ENCODE data around the gene ARHGEF11. TPM values are rescaled to one million over a fixed set of nuclear protein-coding genes. Genes with fewer than 3 reads are reported as not detected.

The ARHGEF11 gene
- total RNA-seq, 1 experiment from 2014 or later = 41.1 TPM

- Histone ChIP-seq H4K5ac (ENCODE audit: insufficient read length, low read depth, low read length) (no peak overlapping the region), H2AK5ac (ENCODE audit: insufficient read length, low read length) (no peak overlapping the region), H3K4ac (ENCODE audit: low read depth, low read length) (no peak overlapping the region), H3K9me3 (ENCODE audit: control insufficient read depth, low read depth, low read length) (no peaks in the 10 kb centered on the region), H4K91ac (ENCODE audit: insufficient read length, low read depth, low read length) (no peak overlapping the region), H4K20me1 (ENCODE audit: control insufficient read depth, insufficient read depth, insufficient read length) (no peaks in the 10 kb centered on the region), H3K14ac (ENCODE audit: insufficient read depth, low read length) (no peak overlapping the region), H2AFZ (ENCODE audit: low read length) (no peak overlapping the region), H3K9ac (ENCODE audit: extremely low read depth, insufficient read length, low read length) (no peak overlapping the region), H4K8ac (replicated peaks; ENCODE audit: insufficient read length, low read depth, low read length) (no peak overlapping the region), H3K18ac (ENCODE audit: insufficient read length, low read depth, low read length) (no peak overlapping the region), H2BK15ac (ENCODE audit: low read depth, low read length) (no peak overlapping the region), H3K27ac (ENCODE audit: insufficient read length, low read depth, low read length) (no peak overlapping the region), H2BK5ac (ENCODE audit: insufficient read length, low read length) (no peak overlapping the region), H3K56ac (ENCODE audit: insufficient read length, low read depth, low read length) (no peak overlapping the region), H2BK12ac (ENCODE audit: insufficient read length, low read depth, low read length) (no peak overlapping the region), H3K23ac (ENCODE audit: insufficient read length, low read depth, low read length) (no peak overlapping the region), H3T11ph (ENCODE audit: low read length) (no peak overlapping the region), H3K23me2 (ENCODE audit: insufficient read length, low read depth, low read length, poor library complexity, severe bottlenecking) (no peaks in the 10 kb centered on the region), H3K4me1 (ENCODE audit: insufficient read depth, low read length) (peaks cover 7% of the 10 kb centered on the region), H2BK20ac (ENCODE audit: low read depth, low read length, poor library complexity, severe bottlenecking) (no peak overlapping the region), H3K27me3 (ENCODE audit: insufficient read depth, low read length) (no peaks in the 10 kb centered on the region), H3K79me1 (ENCODE audit: insufficient read depth, low read depth, low read length, poor library complexity, severe bottlenecking) (no peaks in the 10 kb centered on the region), H3K4me2 (ENCODE audit: insufficient read depth, insufficient read length, low read length) (no peak overlapping the region), H3K79me2 (ENCODE audit: insufficient read depth, low read length) (peaks cover 7% of the 10 kb centered on the region; the same call in 1 of the 2 replicates), H2BK120ac (ENCODE audit: low read depth, low read length, poor library complexity, severe bottlenecking) (no peak overlapping the region)
- no CpG with 5 or more reads among the region's 7 CpGs for WGBS (ENCODE audit: extremely low coverage, insufficient read length, low lambda C conversion rate)
- TF ChIP-seq CTCF (conservative IDR thresholded peaks at IDR 0.05) = no peak
- Mint-ChIP-seq H3K4me1 (peaks cover 42 to 57% of the 10 kb centered on the region in 2 experiments), H3K27ac (peak overlapping the region in 1 of 3 experiments; percentile 41; a peak in 2 of 7 replicates), H3K9me3 (no peaks in the 10 kb centered on the region), H3K27me3 (ENCODE audit: low read depth) (no peaks in the 10 kb centered on the region), H3K36me3 (ENCODE audit: insufficient read depth in 1 of 3, low read depth in 3 of 3) (no peaks in the 10 kb centered on the region; a peak in 1 of 7 replicates), H3K4me3 (no peak overlapping the region)
- no peak for DNase-seq
These were observed 46.6 kb downstream of the ARHGEF11 start for GRCh38 chr1:156998840-156999500.

Data from H9 (cell line).